Brain pericyte (primary cell): ENCODE results near the gene ENPP5.
"Not testable (repeated sequence)": the region's sequence is repeated elsewhere in the genome, so short reads cannot be mapped to it uniquely, and the experiment has no call there.

Experiments used
- DNase-seq: peaks from one replicate; pipeline ENCODE4 v3.0.0-alpha.2; 2012; ENCODE audit warnings: low read depth, low spot score

The ENPP5 gene

GRCh38 chr6:46174904-46175303 lies 4.1 kb upstream of the ENPP5 start:
- no peak for DNase-seq

- no peak for DNase-seq
Observed at GRCh38 chr6:46172176-46172575, 1.4 kb upstream of the ENPP5 start.

GRCh38 chr6:46160102-46160501 lies 10.7 kb downstream of the ENPP5 start:
- DNase-seq, result no peak

GRCh38 chr6:46159229-46159628 lies 11.6 kb downstream of the ENPP5 start:
- no peak for DNase-seq

- no peak for DNase-seq
Observed at GRCh38 chr6:46156701-46157100, 14.1 kb downstream of the ENPP5 start.

GRCh38 chr6:46149066-46149465 lies 21.7 kb downstream of the ENPP5 start:
- not testable (repeated sequence) for DNase-seq

- no peak for DNase-seq
Observed at GRCh38 chr6:46144270-46144669, 26.5 kb downstream of the ENPP5 start.

- DNase-seq, result no peak
Observed at GRCh38 chr6:46138281-46138680, 32.5 kb downstream of the ENPP5 start.

- no peak for DNase-seq
Observed at GRCh38 chr6:46137387-46137786, 33.4 kb downstream of the ENPP5 start.

- DNase-seq, result no peak
Observed at GRCh38 chr6:46136831-46137230, 33.9 kb downstream of the ENPP5 start.

GRCh38 chr6:46135176-46135575 lies 35.6 kb downstream of the ENPP5 start:
- no peak for DNase-seq

- DNase-seq, result no peak
Observed at GRCh38 chr6:46134216-46134615, 36.6 kb downstream of the ENPP5 start.

- DNase-seq, result not testable (repeated sequence)
Observed at GRCh38 chr6:46131291-46131690, 39.5 kb downstream of the ENPP5 start.

- no peak for DNase-seq
Observed at GRCh38 chr6:46130666-46131065, 40.1 kb downstream of the ENPP5 start.

- peak; percentile 55 for DNase-seq
Observed at GRCh38 chr6:46129629-46130511, 40.9 kb downstream of the ENPP5 start, which contains the start of gene ENPP4. TSS of gene ENPP4 (plus strand) at chr6:46129989. CDS start at chr6:46139584, 9,595 bp downstream.

- DNase-seq, result no peak
Observed at GRCh38 chr6:46129291-46129628, 41.5 kb downstream of the ENPP5 start.

GRCh38 chr6:46128476-46128875 lies 42.3 kb downstream of the ENPP5 start:
- no peak for DNase-seq

GRCh38 chr6:46119679-46120078 lies 51.1 kb downstream of the ENPP5 start:
- DNase-seq, result not testable (repeated sequence)

- DNase-seq, result no peak
Observed at GRCh38 chr6:46118836-46119235, 51.9 kb downstream of the ENPP5 start.

- DNase-seq, result no peak
Observed at GRCh38 chr6:46118157-46118556, 52.6 kb downstream of the ENPP5 start.

GRCh38 chr6:46116289-46116688 lies 54.5 kb downstream of the ENPP5 start:
- DNase-seq, result no peak

GRCh38 chr6:46115634-46116033 lies 55.1 kb downstream of the ENPP5 start:
- DNase-seq, result no peak

GRCh38 chr6:46113370-46113769 lies 57.4 kb downstream of the ENPP5 start:
- DNase-seq, result no peak
